ENCODE measurements around the gene MINK1.

Gene MINK1

DNA sequence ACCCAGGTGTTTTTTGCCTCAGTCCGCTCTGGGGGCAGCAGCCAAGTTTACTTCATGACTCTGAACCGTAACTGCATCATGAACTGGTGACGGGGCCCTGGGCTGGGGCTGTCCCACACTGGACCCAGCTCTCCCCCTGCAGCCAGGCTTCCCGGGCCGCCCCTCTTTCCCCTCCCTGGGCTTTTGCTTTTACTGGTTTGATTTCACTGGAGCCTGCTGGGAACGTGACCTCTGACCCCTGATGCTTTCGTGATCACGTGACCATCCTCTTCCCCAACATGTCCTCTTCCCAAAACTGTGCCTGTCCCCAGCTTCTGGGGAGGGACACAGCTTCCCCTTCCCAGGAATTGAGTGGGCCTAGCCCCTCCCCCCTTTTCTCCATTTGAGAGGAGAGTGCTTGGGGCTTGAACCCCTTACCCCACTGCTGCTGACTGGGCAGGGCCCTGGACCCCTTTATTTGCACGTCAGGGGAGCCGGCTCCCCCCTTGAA is 64.1 kb downstream of the MINK1 start:
- CTCF ChIA-PET, result interaction anchor here (0.6 to 1.5 kb wide), 5 partner anchors 82 to 330 kb away, joined by 3 to 5 read pairs (median 4); no protein-coding TSS in a partner anchor
- no peaks in the 10 kb centered on the region for H3K4me1 ChIP-seq (ENCODE audit: control insufficient read depth, insufficient read depth, low read length)

GRCh38 chr17:4897785-4898184 is 64.6 kb downstream of the MINK1 start:
- TF ChIP-seq ZNF2 (tag by site-specific recombination; IDR thresholded peaks at IDR 0.05) (no peak), HOXD13 (CRISPR knock-in tag; IDR thresholded peaks at IDR 0.05; ENCODE audit: borderline replicate concordance) (no peak), ZNF394 (tag by site-specific recombination; IDR thresholded peaks at IDR 0.05; ENCODE audit: borderline replicate concordance) (no peak), SETDB1 (IDR thresholded peaks at IDR 0.05; ENCODE audit: insufficient read length, low read length) (no peak), OSR2 (tag by site-specific recombination; IDR thresholded peaks at IDR 0.05) (no peak), ZNF174 (tag by site-specific recombination; IDR thresholded peaks at IDR 0.05) (no peak), OVOL3 (tag by site-specific recombination; IDR thresholded peaks at IDR 0.05) (no peak), ZNF239 (tag by site-specific recombination; IDR thresholded peaks at IDR 0.05) (no peak)
- Histone ChIP-seq H3K9me3 (ENCODE audit: control insufficient read depth, insufficient read depth, low read depth, low read length) (no peaks in the 10 kb centered on the region), H3K27ac (ENCODE audit: extremely low read depth, low read depth, low read length) (no peak overlapping the region), H3K36me3 (ENCODE audit: control insufficient read depth in 2 of 2, insufficient read depth in 1 of 2, low read length in 2 of 2) (peaks cover 0 to 68% of the 10 kb centered on the region in 2 experiments; a peak in 2 of 3 replicates), H3K4me1 (ENCODE audit: control insufficient read depth, insufficient read depth, low read length) (no peaks in the 10 kb centered on the region), H3K4me3 (ENCODE audit: low read depth, low read length) (no peak overlapping the region)
- ChIA-PET POLR2A (no interaction called here), CTCF (interaction anchor here (0.6 to 0.7 kb wide), 2 partner anchors 82 to 164 kb away, joined by 3 to 4 read pairs; no protein-coding TSS in a partner anchor)

More for the DNA sequence above, 64.1 kb downstream of the MINK1 start:
- TF ChIP-seq ZNF530 (tag by site-specific recombination; IDR thresholded peaks at IDR 0.05; ENCODE audit: low read depth) (no peak), ZBTB48 (tag by site-specific recombination; IDR thresholded peaks at IDR 0.05) (no peak), ZFP3 (tag by site-specific recombination; IDR thresholded peaks at IDR 0.05; ENCODE audit: low read depth) (no peak), ZNF341 (tag by site-specific recombination; IDR thresholded peaks at IDR 0.05; ENCODE audit: low read depth) (peak; percentile 35; the same call in 1 of the 2 replicates)
- H3K4me3 ChIP-seq (ENCODE audit: low read depth, low read length), result no peak overlapping the region
- POLR2A ChIA-PET, result no interaction called here
- peaks cover 0 to 73% of the 10 kb centered on the region in 2 experiments; a peak in 2 of 3 replicates for H3K36me3 ChIP-seq (ENCODE audit: control insufficient read depth in 2 of 2, insufficient read depth in 1 of 2, low read length in 2 of 2)
- H3K9me3 ChIP-seq (ENCODE audit: control insufficient read depth, insufficient read depth, low read depth, low read length), result no peaks in the 10 kb centered on the region
- H3K27ac ChIP-seq (ENCODE audit: extremely low read depth, low read depth, low read length), result no peak overlapping the region

DNA sequence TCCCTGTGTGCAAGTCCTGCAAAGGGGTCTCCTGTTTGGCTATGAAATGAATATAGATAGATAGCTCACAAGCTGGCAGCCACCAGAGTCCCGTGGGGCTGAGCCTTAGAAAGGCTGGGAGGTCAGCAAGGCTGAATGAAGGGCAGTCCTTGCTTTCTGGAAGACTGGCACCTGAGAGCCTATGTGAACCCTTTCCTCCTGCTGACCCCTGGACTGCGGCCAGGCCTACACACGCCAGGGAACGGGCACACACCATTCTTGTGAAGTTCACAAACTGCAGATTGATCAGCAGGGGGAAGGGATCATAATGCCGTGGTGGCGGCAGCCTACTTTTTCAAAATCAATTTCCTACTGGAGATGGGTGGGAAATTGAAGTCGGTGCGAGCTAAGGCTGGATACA is 65.2 kb downstream of the MINK1 start:
- Histone ChIP-seq H3K36me3 (ENCODE audit: control insufficient read depth in 2 of 2, insufficient read depth in 1 of 2, low read length in 2 of 2) (peaks cover 0 to 63% of the 10 kb centered on the region in 2 experiments; a peak in 2 of 3 replicates), H3K4me1 (ENCODE audit: control insufficient read depth, insufficient read depth, low read length) (peaks cover 3% of the 10 kb centered on the region; the same call in 1 of the 2 replicates), H3K9me3 (ENCODE audit: control insufficient read depth, insufficient read depth, low read depth, low read length) (no peaks in the 10 kb centered on the region), H3K27ac (ENCODE audit: extremely low read depth, low read depth, low read length) (no peak overlapping the region), H3K4me3 (ENCODE audit: low read depth, low read length) (no peak overlapping the region)
- ChIA-PET POLR2A (no interaction called here), CTCF (no interaction called here)
- TF ChIP-seq, protein P1, sequence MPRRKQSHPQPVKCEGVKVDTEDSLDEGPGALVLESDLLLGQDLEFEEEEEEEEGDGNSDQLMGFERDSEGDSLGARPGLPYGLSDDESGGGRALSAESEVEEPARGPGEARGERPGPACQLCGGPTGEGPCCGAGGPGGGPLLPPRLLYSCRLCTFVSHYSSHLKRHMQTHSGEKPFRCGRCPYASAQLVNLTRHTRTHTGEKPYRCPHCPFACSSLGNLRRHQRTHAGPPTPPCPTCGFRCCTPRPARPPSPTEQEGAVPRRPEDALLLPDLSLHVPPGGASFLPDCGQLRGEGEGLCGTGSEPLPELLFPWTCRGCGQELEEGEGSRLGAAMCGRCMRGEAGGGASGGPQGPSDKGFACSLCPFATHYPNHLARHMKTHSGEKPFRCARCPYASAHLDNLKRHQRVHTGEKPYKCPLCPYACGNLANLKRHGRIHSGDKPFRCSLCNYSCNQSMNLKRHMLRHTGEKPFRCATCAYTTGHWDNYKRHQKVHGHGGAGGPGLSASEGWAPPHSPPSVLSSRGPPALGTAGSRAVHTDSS (tag by site-specific recombination; IDR thresholded peaks at IDR 0.05), result no peak
- no peak for TF ChIP-seq ZNF248 (tag by site-specific recombination; IDR thresholded peaks at IDR 0.05)
- no peak for TF ChIP-seq ZNF121 (tag by site-specific recombination; IDR thresholded peaks at IDR 0.05)

DNA sequence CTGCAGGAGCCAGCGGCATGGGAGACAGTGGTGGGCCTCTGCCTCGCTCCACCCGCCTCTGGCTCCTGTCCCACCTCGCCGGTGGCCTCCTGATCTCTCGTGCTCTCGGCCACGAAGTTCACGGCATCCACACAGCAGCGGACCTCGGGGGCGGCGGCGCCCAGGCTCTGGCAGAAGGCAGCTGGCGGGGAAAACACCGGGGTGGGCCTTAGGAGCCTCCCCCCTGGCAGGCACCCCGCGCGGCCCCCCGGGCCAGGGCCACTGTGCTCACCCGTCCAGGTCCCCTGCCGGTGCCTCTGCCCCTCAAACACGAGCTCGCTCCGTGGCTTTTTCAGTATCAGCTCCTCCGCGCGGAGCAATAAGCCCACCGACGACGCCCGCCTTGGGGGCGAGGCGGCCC is 65.8 kb downstream of the MINK1 start:
- peaks cover 0 to 57% of the 10 kb centered on the region in 2 experiments; a peak in 1 of 3 replicates for H3K36me3 ChIP-seq (ENCODE audit: control insufficient read depth in 2 of 2, insufficient read depth in 1 of 2, low read length in 2 of 2)
- H3K4me1 ChIP-seq (ENCODE audit: control insufficient read depth, insufficient read depth, low read length), result peaks cover 3% of the 10 kb centered on the region; the same call in 1 of the 2 replicates
- ChIA-PET POLR2A (no interaction called here), CTCF (interaction anchor here (0.7 to 1.0 kb wide), 2 partner anchors 10 to 160 kb away, joined by 3 to 4 read pairs; partner anchors contain the start of gene ZMYND15)
- no peak overlapping the region for H3K27ac ChIP-seq (ENCODE audit: extremely low read depth, low read depth, low read length)
- no peaks in the 10 kb centered on the region for H3K9me3 ChIP-seq (ENCODE audit: control insufficient read depth, insufficient read depth, low read depth, low read length)
- H3K4me3 ChIP-seq (ENCODE audit: low read depth, low read length), result no peak overlapping the region
- TF ChIP-seq ZNF311 (tag by site-specific recombination; IDR thresholded peaks at IDR 0.05; ENCODE audit: borderline replicate concordance) (no peak), ZNF391 (tag by site-specific recombination; IDR thresholded peaks at IDR 0.05; ENCODE audit: borderline replicate concordance, low read depth) (no peak), ZBTB21 (tag by site-specific recombination; IDR thresholded peaks at IDR 0.05) (no peak), ZNF843 (tag by site-specific recombination; IDR thresholded peaks at IDR 0.05) (no peak), ZBTB1 (tag by site-specific recombination; IDR thresholded peaks at IDR 0.05) (no peak), ZNF157 (tag by site-specific recombination; IDR thresholded peaks at IDR 0.05) (no peak), ZNF18 (tag by site-specific recombination; IDR thresholded peaks at IDR 0.05) (no peak), ZNF701 (tag by site-specific recombination; IDR thresholded peaks at IDR 0.05) (no peak), REPIN1 (tag by site-specific recombination; IDR thresholded peaks at IDR 0.05; ENCODE audit: low read depth) (no peak)
